NCI-H2029 treated with DMSO at 0.1 percent for 48 hours (cell line): ENCODE data around the gene MICAL3.
"Not testable (repeated sequence)": the region's sequence is repeated elsewhere in the genome, so short reads cannot be mapped to it uniquely, and the experiment has no call there.

Source experiments
- DNase-seq: peaks from one replicate; lab custom pipeline; 2025; lab: John Stamatoyannopoulos, UW

MICAL3 gene

DNA sequence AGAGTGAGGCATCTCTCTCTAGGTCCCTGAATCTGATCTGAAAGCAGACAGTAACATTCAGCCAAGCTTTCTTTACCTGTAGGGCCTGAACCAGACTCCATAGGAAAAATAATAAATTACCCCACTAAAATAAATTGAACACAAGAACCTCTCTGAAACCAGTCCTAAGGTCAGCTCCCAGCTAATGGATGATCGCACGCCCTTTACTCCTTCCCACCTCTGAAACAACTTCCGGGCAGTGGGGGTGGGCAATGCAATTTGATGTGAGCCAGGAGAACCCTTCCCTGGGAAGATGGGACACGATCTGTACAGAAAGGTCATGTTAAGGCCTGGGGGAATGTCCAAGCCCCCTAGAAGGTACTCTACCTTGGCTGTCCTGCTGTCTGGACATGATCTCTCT lies 71.2 kb downstream of the MICAL3 start:
- no peak for DNase-seq

DNA sequence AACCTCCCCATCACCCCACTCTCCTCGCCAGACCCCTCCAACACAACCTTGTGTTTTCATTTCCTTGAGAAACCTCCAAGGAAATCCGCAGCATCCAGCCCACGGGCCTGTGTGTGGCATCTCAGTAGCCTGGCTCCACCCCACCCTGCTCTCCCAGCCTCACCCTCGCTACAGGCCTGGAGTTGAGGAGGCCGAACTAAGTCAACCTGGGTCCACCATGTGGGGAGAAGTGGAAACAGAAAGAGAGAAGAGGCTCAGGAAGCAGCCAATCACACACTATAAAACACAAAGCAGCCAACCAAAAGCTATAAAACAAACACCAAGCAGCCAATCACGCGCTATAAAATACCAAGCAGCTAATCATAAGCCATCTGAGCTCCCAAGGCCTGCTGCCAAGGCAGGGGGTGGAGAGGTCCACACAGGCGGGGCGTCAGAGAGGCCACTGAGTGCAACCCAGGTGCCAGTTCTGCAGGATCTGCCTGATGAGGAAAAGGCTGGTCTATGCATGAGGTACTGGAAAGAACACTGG lies 72.0 kb downstream of the MICAL3 start:
- DNase-seq: no peak

DNA sequence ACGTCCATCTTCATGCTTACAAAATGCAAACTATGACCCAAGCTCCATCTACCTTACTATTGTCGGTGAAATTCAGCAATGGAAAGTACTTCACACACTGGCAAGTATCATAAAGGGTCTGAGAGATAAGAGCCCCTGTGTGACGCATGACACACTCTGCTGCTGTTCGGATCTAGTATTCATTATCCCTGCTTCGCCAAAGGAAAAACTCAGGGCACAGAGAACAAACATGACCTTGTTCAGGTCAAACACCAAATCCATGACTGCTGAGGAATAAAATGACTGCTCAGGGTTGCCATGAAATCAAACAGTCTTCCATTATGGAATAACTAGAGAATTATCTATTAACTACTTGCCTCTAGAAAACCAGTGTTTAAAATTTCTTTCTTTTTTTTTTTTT lies 73.0 kb downstream of the MICAL3 start:
- no peak for DNase-seq

GRCh38 chr22:17950651-17951214 lies 73.6 kb downstream of the MICAL3 start:
- no peak for DNase-seq

DNA sequence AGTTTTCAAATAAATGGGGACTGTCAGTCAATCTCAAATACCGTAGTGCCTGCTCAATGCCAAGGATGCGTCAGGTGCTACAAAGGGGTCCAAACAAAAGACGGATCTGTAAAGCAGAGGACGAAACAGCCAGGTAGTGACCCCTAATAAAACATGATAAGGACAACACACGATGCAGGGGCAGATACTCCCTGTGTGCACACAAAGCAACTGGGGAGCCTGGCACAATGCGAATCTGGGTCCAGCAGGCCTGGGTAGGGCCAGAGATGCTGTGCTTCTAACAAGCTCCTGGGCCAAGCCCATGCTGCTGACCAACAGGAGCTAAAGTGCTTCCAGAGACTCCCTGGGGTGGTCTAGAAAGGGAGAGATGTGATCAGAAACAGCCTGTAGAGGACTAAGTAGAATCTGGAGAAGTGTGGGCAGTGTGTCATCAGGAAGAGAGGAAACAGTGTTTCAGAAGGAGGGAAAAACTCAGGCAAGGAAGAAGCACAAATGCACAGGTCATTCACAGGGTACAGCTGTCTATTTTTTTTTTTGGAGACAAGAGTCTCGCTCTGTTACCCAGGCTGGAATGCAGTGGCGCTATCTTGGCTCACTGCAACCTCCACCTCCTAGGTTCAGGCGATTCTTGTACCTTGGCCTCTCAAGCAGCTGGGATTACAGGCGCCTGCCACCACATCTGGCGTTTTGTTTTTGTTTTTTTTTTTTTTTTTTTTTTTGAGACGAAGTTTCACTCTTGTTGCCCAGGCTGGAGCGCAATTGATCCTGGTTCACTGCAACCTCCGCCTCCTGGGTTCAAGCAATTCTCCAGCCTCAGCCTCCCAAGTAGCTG lies 74.5 kb downstream of the MICAL3 start:
- no peak for DNase-seq

DNA sequence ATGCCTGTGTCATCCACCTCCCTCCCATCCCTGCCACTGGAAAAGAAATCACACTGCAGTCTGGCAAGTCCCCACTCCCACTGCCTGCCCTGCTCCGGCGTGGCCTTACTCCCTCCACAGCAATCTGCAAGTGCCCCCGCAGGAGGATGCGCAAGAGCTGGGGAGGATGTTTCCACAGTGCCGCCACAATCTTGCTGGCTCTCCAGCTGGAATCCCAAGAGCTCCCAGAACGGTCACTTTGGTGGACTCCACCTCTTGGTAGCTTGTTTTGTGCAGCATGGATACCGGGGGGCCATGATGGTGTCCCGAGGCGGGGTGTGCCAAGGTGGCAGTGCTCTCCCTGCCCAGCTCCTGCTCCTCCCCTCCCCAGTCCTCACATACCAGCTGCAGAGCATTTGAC lies 76.3 kb downstream of the MICAL3 start:
- no peak for DNase-seq

- no peak for DNase-seq
These were observed 77.5 kb downstream of the MICAL3 start for GRCh38 chr22:17946662-17947367.

- DNase-seq: no peak
These were observed 78.3 kb downstream of the MICAL3 start for GRCh38 chr22:17945888-17946648.

DNA sequence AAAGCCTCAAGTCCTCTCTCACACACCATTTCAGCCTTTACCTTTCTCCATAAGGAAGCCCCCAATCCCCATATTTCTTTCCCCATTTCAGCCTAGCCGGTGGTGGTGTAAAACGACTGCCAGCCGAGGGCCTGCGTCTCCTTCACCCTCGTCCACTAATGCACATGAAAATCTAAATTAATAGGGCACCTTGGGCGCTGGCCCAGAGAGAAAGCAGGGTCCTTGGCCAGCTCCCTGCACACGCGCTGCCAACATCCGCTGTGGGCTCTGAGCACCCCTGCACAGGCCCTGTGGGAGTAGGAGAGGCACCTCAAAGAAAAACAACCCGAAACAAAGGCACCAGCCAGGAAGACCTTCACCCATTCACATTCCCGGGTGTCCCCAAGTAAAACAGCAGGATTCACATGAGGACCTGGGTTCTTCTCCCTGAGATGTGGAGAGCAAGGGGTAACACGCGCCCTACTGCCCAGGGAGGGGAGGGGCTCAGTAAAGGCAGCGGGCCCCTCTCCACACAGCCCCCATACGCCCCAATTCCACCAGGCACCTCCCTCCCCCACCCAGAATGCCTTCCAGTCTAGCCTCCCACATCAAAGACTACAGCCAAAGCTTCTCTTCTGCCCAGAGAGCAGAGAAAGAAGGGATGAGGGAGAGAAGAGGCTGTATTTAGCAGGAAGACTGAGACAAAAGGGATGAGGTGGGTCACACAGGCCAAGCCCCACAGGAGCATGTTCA lies 79.0 kb downstream of the MICAL3 start:
- DNase-seq: no peak

DNA sequence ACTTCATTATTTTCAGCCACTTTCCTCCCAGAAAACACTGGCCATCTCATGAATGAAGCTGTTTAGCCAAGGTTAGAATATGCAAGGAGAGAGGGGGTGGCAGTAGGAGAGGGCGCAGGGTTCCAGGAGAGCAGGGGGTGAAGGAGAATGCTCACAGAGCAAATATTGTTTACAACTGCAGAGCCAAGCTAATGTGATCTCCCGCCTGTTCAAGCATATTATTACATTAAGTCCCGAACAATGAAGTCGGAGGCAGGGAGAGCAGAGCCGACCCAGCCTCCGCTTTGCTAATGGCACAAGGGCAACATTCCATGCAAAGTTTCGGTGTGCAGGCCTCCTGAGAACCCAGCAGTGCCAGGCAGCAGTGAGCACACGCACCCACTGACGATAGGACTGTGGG lies 80.1 kb downstream of the MICAL3 start:
- no peak for DNase-seq

GRCh38 chr22:17943533-17944249 lies 80.7 kb downstream of the MICAL3 start:
- DNase-seq: no peak

DNA sequence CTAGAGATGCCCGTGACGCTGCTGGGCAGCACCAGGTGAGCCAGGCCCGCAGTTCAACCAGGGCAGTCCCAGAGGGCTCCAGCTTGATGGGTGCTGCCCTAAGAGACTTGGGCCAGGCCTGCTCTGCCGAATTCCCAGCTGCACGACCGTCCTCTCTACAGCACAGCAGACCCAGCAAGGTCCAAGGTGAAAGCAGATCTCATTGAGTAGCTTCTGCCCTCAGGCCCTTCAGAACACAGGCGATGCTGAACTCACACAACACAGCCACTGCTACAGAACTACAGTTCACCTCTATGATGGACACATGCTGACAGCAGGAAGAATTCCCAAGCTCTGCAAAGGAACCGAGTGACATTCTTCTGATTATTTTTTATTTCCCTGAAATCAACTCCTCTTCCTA lies 81.6 kb downstream of the MICAL3 start:
- DNase-seq: no peak

GRCh38 chr22:17941471-17942406 lies 82.6 kb downstream of the MICAL3 start:
- DNase-seq: no peak

DNA sequence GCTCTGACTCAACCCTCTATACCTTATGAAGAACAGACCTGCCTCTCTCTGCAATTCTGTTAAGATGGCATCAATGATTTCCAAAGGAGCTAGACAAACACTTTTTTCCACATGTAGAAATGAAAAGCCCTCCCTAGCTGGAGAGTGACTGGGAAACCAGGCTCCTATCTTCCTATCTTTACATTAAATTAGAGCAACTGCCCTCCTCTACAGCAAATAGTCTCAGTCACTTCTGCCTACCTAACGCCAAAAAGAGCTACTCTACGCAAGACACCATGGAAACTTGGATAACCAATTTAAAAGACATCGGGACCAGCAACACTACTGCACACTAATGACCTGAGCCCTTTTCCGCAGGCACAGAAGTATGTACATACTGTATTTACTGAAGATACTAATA lies 84.8 kb downstream of the MICAL3 start:
- no peak for DNase-seq

DNA sequence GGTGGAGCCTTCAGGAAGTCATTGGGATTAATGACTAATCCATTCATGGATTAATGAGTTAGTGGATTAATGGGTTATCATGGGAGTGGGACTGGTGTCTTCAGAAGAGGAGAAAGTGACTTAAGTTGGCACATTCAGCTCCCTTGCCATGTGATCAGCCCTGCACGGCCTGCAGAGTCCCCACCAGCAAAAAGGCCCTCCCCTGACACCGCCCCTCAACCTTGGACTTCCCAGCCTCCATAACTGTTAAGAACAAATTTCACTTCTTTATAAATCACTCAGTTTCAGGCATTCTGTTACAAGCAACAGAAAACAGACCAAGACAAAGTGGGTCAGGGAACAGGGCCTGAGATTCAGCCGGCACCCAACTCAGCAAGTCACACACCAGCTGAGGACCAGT lies 85.3 kb downstream of the MICAL3 start:
- DNase-seq: no peak

DNA sequence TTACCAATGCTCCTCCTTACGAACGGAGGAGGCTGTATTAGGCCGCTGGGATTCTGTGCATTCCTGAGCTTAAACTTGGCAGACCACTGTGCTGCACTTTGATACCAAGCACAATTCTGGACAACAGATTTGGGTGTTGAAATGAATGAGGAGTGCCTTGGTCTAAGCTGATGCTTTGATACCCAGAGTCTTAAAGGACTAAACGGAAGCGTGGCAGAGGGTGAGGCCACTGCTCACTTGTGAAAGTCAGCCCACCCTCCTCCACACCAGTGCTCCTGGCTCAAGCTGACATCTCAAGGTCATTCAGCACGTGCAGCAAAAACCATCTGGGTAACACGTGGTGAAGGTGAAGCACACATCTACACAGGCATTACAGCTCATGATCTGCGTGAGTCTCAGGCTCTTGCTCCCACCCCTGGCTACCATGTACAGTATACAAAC lies 85.9 kb downstream of the MICAL3 start:
- DNase-seq: no peak

- DNase-seq: not testable (repeated sequence)
These were observed 91.9 kb downstream of the MICAL3 start for GRCh38 chr22:17932457-17932856.

DNA sequence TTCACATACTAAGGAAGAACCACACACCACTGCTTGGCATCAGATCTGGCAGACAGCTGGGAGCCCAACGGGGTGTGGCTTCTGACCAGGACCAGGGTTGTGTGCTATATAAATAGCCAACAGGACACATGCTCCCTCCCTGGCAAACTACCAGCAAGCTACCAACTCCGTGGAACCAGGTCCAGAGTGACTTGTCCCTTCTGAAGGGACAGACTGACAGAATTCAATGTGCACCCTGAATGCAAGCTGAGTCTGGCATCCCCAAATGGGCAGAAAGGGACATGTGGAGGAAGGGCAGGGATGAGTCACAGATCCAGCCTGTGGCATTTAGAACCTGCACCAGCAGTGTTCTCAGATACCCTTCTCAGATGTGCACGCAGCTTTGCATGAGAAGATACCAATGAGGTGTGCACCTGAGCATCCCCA lies 92.9 kb downstream of the MICAL3 start:
- no peak for DNase-seq

DNA sequence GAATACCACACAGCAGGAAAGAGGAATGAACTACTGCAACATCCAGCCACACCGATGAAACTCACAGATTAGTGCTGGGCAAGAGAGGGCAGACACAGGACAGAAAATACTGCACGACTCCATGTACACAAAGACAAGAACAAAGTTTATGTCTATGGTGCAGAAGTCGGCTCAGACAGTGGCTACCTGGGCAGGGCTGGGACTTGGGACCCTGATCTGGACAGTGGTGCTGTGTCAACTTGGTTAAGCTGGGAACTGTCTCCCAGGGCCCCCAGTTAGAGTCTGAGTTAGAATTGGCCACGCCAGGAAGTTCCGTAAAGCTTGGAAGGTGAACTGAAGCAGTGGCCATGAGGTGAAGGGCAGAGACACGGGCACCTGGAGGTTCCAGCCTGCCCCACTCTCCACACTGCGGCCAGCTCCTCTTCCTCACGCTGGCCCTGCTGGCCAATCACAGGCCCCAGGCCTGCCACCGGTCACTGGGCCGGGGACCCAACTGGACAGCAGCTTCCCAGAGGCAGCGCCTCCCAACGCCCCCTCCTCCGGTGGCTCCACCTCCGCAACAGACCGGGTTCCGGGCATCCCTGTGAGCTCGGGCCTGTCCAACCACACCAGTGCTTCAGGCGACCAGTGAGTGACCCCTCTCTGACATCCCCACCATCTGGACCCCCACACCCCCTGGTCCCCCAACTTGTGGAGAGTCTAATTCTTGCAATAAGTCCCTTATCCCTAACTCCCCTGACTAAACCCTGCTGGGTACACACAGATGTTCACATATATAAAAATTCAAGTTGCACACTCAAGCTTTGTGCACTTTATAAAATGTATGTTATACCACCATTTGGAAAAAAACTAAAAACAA lies 93.7 kb downstream of the MICAL3 start:
- no peak for DNase-seq
